DOHH2 (cell line): ENCODE measurements around the gene RGS16.

Experiments
- EZH2phosphoT487 ChIP-seq: fragments of 200-600 bp; sonication (generic); IDR thresholded peaks from 2 replicates; pipeline ENCODE4 v1.6.1; 2017; ENCODE audit warnings: borderline replicate concordance, mild to moderate bottlenecking, antibody characterized with exemption, low read length, moderate library complexity, mixed read lengths
- TF ChIP-seq, protein P1 (sequence below): fragments of 200-600 bp; sonication (generic); IDR thresholded peaks from one replicate; pipeline ENCODE4 v1.5.1; 2014; ENCODE audit warnings: antibody characterized with exemption, mild to moderate bottlenecking, low read depth, low read length; ENCODE audit not compliant: poor library complexity, severe bottlenecking

DNA sequence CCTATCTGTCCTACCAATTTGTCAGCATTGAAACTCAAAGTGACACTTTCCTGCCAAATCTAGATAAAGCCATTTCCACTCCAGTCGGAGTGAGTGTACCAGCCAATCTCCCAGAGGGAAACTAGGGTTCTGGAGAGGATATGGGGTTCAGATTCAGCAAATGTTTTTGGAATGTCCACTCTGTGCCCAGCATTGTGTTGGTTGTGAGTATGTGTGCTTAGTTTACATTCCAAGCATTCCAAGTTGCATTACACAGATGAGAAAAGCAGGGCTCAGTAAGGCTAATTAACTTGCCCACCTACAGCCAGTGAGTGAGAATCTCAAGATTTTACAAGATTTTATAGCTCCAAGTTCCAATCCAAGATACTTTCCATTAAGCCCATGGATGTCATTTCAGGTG, 26.4 kb upstream of the RGS16 start:
- TF ChIP-seq, protein P1, sequence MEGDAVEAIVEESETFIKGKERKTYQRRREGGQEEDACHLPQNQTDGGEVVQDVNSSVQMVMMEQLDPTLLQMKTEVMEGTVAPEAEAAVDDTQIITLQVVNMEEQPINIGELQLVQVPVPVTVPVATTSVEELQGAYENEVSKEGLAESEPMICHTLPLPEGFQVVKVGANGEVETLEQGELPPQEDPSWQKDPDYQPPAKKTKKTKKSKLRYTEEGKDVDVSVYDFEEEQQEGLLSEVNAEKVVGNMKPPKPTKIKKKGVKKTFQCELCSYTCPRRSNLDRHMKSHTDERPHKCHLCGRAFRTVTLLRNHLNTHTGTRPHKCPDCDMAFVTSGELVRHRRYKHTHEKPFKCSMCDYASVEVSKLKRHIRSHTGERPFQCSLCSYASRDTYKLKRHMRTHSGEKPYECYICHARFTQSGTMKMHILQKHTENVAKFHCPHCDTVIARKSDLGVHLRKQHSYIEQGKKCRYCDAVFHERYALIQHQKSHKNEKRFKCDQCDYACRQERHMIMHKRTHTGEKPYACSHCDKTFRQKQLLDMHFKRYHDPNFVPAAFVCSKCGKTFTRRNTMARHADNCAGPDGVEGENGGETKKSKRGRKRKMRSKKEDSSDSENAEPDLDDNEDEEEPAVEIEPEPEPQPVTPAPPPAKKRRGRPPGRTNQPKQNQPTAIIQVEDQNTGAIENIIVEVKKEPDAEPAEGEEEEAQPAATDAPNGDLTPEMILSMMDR: no peak
- TF ChIP-seq EZH2phosphoT487: no peak
